Endothelial cell of umbilical vein (primary cell): ENCODE results near the gene FOXD3. TPM values are rescaled to one million over a fixed set of nuclear protein-coding genes. Genes with fewer than 3 reads are reported as not detected.

Experiments used
- BruUV-seq: library from RNA; stranded (reverse); fragments of 400-500 nt; replicated peaks from 2 replicates; lab custom pipeline; 2021; lab: Mats Ljungman, UMichigan
- CTCF ChIA-PET: fragments of 300-600, 350-600 bp; sonication (Branson Sonifier 250); formaldehyde crosslinking; loops from one replicate; lab custom pipeline; 2021; ENCODE audit warnings: antibody characterized with exemption, inconsistent platforms; lab: Charles Lee
- POLR2A ChIA-PET: fragments of 300-600, 350-600 bp; sonication (Branson Sonifier 250); formaldehyde crosslinking; loops from one replicate; lab custom pipeline; 2021; ENCODE audit warnings: antibody characterized with exemption, inconsistent platforms; lab: Charles Lee
- DNase-seq: peaks from one replicate; pipeline ENCODE4 v3.0.0-alpha.2; 2011; ENCODE audit warnings: low read depth, low spot score
- FAIRE-seq: peaks from 2 replicates; lab custom pipeline; 2011; peaks lifted over from hg19 to GRCh38; lab: Jason Lieb, UNC
- H2AFZ ChIP-seq: 2 replicates; pipeline ENCODE4 v1.6.0; 2012; ENCODE audit warnings: low read depth, low read length, control low read depth, inconsistent platforms
- H3K27ac ChIP-seq: 2 replicates; pipeline ENCODE4 v1.5.1; 2011; ENCODE audit warnings: low read depth, mild to moderate bottlenecking, control low read depth, low read length, moderate library complexity; ENCODE audit not compliant: insufficient read depth
- H3K27me3 ChIP-seq, 2 experiments: 2 replicates each; pipeline versions ENCODE4 v1.6.0 to v1.6.1; 2011; ENCODE audit warnings: low read length in 2 of 2, mixed read lengths in 1 of 2; ENCODE audit not compliant: control insufficient read depth in 2 of 2, insufficient read depth in 2 of 2
- H3K36me3 ChIP-seq, 2 experiments: 2 replicates in 1 of 2; 3 replicates in 1 of 2; pipeline ENCODE4 v1.5.1; 2011; ENCODE audit warnings: low read length in 2 of 2, mild to moderate bottlenecking in 1 of 2, moderate library complexity in 1 of 2; ENCODE audit not compliant: control insufficient read depth in 2 of 2, insufficient read depth in 2 of 2; ENCODE audit errors: extremely low read depth in 1 of 2
- H3K4me1 ChIP-seq: 3 replicates; pipeline ENCODE4 v1.5.1; 2011; ENCODE audit warnings: mild to moderate bottlenecking, low read length; ENCODE audit not compliant: control insufficient read depth, insufficient read depth; ENCODE audit errors: extremely low read depth
- H3K4me2 ChIP-seq: 2 replicates; pipeline ENCODE4 v1.6.1; 2011; ENCODE audit warnings: low read length, control low read depth, mixed read lengths; ENCODE audit not compliant: insufficient read depth
- H3K4me3 ChIP-seq, 3 experiments: fragments of 200-600 bp in 1 of 3; sonication (generic), shearing (Covaris generic) in 1 of 3; replicated peaks in 1 of 3; 2 replicates each; pipeline ENCODE4 v1.5.1; 2011 to 2016; ENCODE audit warnings: control low read depth in 3 of 3, low read length in 3 of 3, mild to moderate bottlenecking in 2 of 3, inconsistent platforms in 1 of 3, low read depth in 1 of 3, moderate library complexity in 1 of 3; ENCODE audit not compliant: insufficient read depth in 1 of 3
- H3K79me2 ChIP-seq: 2 replicates; pipeline ENCODE4 v1.6.0; 2012; ENCODE audit warnings: low read length, inconsistent platforms; ENCODE audit not compliant: control insufficient read depth, insufficient read depth
- H3K9ac ChIP-seq: replicated peaks from 2 replicates; pipeline ENCODE3; 2011; ENCODE audit warnings: low read length, control low read depth; ENCODE audit not compliant: insufficient read depth; ENCODE audit errors: extremely low read depth
- H3K9me1 ChIP-seq: replicated peaks from 3 replicates; pipeline ENCODE4 v1.6.0; 2011; ENCODE audit warnings: mild to moderate bottlenecking, low read length; ENCODE audit not compliant: control insufficient read depth, insufficient read depth; ENCODE audit errors: extremely low read depth
- H3K9me3 ChIP-seq: replicated peaks from 2 replicates; pipeline ENCODE4 v1.5.1; 2012; ENCODE audit warnings: low read length, inconsistent platforms; ENCODE audit not compliant: control insufficient read depth, insufficient read depth
- H4K20me1 ChIP-seq: replicated peaks from 2 replicates; pipeline ENCODE3; 2011; ENCODE audit warnings: mild to moderate bottlenecking, low read length; ENCODE audit not compliant: control insufficient read depth, insufficient read depth; ENCODE audit errors: extremely low read depth
- CTCF ChIP-seq, 2 donors: IDR thresholded peaks; 1 replicate in 1 of 2; 2 replicates in 1 of 2; pipeline ENCODE4 v1.5.1; 2011; ENCODE audit warnings: low read length in 2 of 2, mild to moderate bottlenecking in 2 of 2, moderate library complexity in 2 of 2, control low read depth in 1 of 2, inconsistent platforms in 1 of 2, low read depth in 1 of 2; ENCODE audit not compliant: insufficient read depth in 1 of 2; ENCODE audit errors: extremely low read depth in 1 of 2
- EZH2 ChIP-seq: IDR thresholded peaks from 2 replicates; pipeline ENCODE4 v1.6.1; 2012; ENCODE audit warnings: borderline replicate concordance, low read depth, mild to moderate bottlenecking, moderate library complexity, low read length, inconsistent platforms; ENCODE audit not compliant: severe bottlenecking
- FOS ChIP-seq: IDR thresholded peaks from 2 replicates; pipeline ENCODE4 v1.6.1; 2011; ENCODE audit warnings: mild to moderate bottlenecking, low read length, moderate library complexity, borderline replicate concordance; ENCODE audit not compliant: insufficient read depth
- GATA2 ChIP-seq: IDR thresholded peaks from 2 replicates; pipeline ENCODE4 v1.7.0; 2011; ENCODE audit warnings: low read depth, mild to moderate bottlenecking, moderate library complexity, mixed read lengths, low read length; ENCODE audit not compliant: insufficient read length, insufficient read depth
- JUN ChIP-seq: IDR thresholded peaks from 2 replicates; pipeline ENCODE4 v1.6.1; 2011; ENCODE audit warnings: borderline replicate concordance, low read depth; ENCODE audit not compliant: insufficient read length, insufficient read depth
- MAX ChIP-seq: IDR thresholded peaks from 2 replicates; pipeline ENCODE4 v1.6.1; 2011; ENCODE audit not compliant: insufficient read depth, insufficient read length
- MYC ChIP-seq: IDR thresholded peaks from one replicate; pipeline ENCODE4 v1.6.1; 2011; ENCODE audit warnings: mild to moderate bottlenecking, low read depth, low read length
- POLR2A ChIP-seq: IDR thresholded peaks from 2 replicates; pipeline ENCODE4 v1.6.1; 2012; ENCODE audit warnings: low read depth, mild to moderate bottlenecking, control low read depth, low read length
- POLR2AphosphoS5 ChIP-seq: IDR thresholded peaks from 2 replicates; pipeline ENCODE4 v1.6.1; 2012; ENCODE audit warnings: low read depth, mild to moderate bottlenecking, control low read depth, low read length, moderate library complexity; ENCODE audit not compliant: insufficient read depth
- dilution Hi-C: fragments of 300-500 bp; cut with MboI; formaldehyde crosslinking; loops from one replicate; pipeline ENCODE4 v1.15.0; 2019; ENCODE audit warnings: low sequenced_read_pairs; ENCODE audit not compliant: extremely low pct_ligation_motif_present
- intact Hi-C: fragments of 100-400 bp; cut with micrococcal nuclease; formaldehyde crosslinking; loops from one replicate; pipeline ENCODE4 v1.10.0; 2022
- polyA plus RNA-seq, 4 experiments: library from polyadenylated mRNA; depleted of rRNA in 3 of 4; stranded (reverse) in 3 of 4; unstranded in 1 of 4; fragments of >200 nt; gene quantifications; 2 replicates each; pipeline versions ENCODE4 v1.2.1 to v1.2.3, GENCODE V29; 2011 to 2012; ENCODE audit warnings: missing spikeins in 1 of 4
- total RNA-seq: library from RNA; stranded (reverse); gene quantifications from 2 replicates; pipeline ENCODE4 v1.2.3, GENCODE V29; 2021

Gene FOXD3
- total and polyA plus RNA-seq, 2 donors (not counting 3 experiments of a cell fraction or from before 2014, with no cell fraction given): not detected

DNA sequence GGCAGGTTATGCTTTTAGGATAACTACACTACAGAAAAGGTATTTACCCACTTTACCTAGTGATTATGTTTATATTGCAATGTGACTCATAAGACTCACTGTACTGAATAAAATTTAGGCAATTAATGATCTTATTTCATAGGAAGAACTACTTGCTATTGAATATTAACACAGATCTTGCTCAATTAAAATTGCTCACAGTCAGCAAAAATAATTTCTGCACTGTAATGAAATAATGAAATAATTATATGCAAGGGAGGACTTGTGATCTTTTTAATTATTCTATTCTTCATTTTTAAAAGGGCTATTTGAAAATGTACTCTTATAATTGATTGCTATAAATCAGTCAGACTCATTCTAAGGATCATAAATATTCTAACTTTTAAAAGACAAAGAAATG lies 48.0 kb upstream of the FOXD3 start:
- no peaks in the 10 kb centered on the region for H3K36me3 ChIP-seq
- no peak overlapping the region for H2AFZ ChIP-seq
- no peak for TF ChIP-seq FOS
- no peak for TF ChIP-seq MAX
- no peak for TF ChIP-seq POLR2AphosphoS5
- TF ChIP-seq CTCF (IDR thresholded peaks at IDR 0.05; ENCODE audit: extremely low read depth in 1 of 2, insufficient read depth in 1 of 2, low read depth in 1 of 2, low read length in 2 of 2): no peak
- TF ChIP-seq MYC: no peak
- no peak for TF ChIP-seq JUN
- TF ChIP-seq GATA2: no peak
- no peak for TF ChIP-seq EZH2
- no peak for TF ChIP-seq POLR2A
- H3K9me3 ChIP-seq: no peaks in the 10 kb centered on the region
- dilution Hi-C loops (no loop called here), intact Hi-C loops (no loop called here)
- DNase-seq (no peak), FAIRE-seq (no peak)
- no peak overlapping the region for H3K9ac ChIP-seq
- ChIA-PET POLR2A (no interaction called here), CTCF (no interaction called here)
- BruUV-seq: no TSS peak
- H3K9me1 ChIP-seq: no peaks in the 10 kb centered on the region
- H4K20me1 ChIP-seq: no peaks in the 10 kb centered on the region
- no peaks in the 10 kb centered on the region for H3K79me2 ChIP-seq
- H3K4me1 ChIP-seq: no peaks in the 10 kb centered on the region
- no peak overlapping the region for H3K4me2 ChIP-seq
- H3K27me3 ChIP-seq: peaks cover 2 to 6% of the 10 kb centered on the region in 2 experiments
- H3K4me3 ChIP-seq: no peak overlapping the region
- H3K27ac ChIP-seq: no peak overlapping the region
